Effector memory CD4-positive, alpha-beta T cell (primary cell): Measurements from ENCODE around the gene ZNF423.

Source experiments
- DNase-seq, 3 donors: peaks; one replicate each; pipeline ENCODE4 v3.0.0-alpha.2; 2020
- H3K27ac ChIP-seq: 2 replicates; pipeline ENCODE4 v1.7.0; 2013; ENCODE audit warnings: mild to moderate bottlenecking, low read length, moderate library complexity; ENCODE audit not compliant: insufficient read depth, poor library complexity, severe bottlenecking
- H3K27me3 ChIP-seq: replicated peaks from 2 replicates; pipeline ENCODE4 v1.7.0; 2013; ENCODE audit warnings: mild to moderate bottlenecking, low read length; ENCODE audit not compliant: insufficient read depth, control insufficient read depth, poor library complexity, severe bottlenecking
- H3K36me3 ChIP-seq: 2 replicates; pipeline ENCODE4 v1.7.0; 2013; ENCODE audit warnings: mild to moderate bottlenecking, low read length, moderate library complexity; ENCODE audit not compliant: control insufficient read depth, insufficient read depth
- H3K4me1 ChIP-seq: 2 replicates; pipeline ENCODE4 v1.7.0; 2013; ENCODE audit warnings: low read length, mild to moderate bottlenecking; ENCODE audit not compliant: control insufficient read depth, insufficient read depth, poor library complexity, severe bottlenecking
- H3K4me3 ChIP-seq: 2 replicates; pipeline ENCODE4 v1.7.0; 2013; ENCODE audit warnings: low read length, low read depth, mild to moderate bottlenecking; ENCODE audit not compliant: insufficient read depth, poor library complexity, severe bottlenecking
- H3K9me3 ChIP-seq: 2 replicates; pipeline ENCODE4 v1.7.0; 2013; ENCODE audit warnings: mild to moderate bottlenecking, low read length, moderate library complexity; ENCODE audit not compliant: control insufficient read depth

ZNF423 gene

DNA sequence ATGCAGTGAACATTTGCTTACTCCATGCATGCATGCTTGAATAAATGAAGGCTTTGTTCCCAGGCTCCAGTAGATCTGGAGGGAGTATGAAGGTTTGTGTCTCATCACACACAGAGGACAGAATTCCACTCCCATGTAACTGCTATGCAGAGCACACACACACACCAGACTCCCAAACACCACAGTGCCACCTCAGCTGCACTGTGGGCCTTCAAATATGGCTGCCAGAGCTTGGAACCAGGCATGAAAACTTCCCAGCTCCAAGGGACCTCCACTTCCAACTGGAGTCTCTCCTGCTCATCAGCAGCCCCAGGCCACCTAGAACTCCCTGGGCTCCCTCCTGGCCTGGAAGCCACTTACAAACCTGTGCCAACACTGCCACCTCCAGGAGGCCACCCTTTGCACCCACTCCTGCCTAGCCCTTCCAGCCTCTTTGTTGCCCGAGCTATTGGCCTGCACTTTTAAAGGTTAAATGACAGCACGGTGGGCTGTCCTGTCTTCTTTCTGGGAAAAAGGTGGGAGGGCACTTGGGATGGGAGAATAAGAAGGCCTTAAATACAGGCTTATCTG lies 151.2 kb downstream of the ZNF423 start:
- no peaks in the 10 kb centered on the region for H3K36me3 ChIP-seq
- no peak overlapping the region for H3K4me3 ChIP-seq
- H3K27me3 ChIP-seq: no peaks in the 10 kb centered on the region
- H3K27ac ChIP-seq: no peak overlapping the region
- no peaks in the 10 kb centered on the region for H3K9me3 ChIP-seq
- H3K4me1 ChIP-seq: no peaks in the 10 kb centered on the region
- no peak for DNase-seq

DNA sequence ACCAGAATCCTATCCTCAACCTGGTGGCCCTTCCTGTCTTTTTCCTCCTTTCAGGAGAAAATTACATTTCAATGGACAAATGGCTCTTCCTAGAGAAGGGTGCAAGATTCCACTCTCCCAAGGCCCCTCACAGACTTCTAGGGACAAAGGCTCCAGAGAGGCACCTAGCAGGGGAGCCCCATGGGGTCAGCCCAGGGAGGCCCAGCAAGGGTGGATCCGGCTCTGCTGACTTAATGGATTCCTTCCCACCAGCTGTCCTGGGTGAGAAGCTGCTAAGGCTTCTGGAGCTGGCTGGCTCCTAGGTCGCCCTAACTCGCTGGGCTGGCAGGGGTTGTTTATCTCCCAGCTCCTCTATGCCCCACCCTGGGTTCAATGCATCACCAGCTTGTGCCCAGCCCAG lies 152.4 kb downstream of the ZNF423 start:
- H3K36me3 ChIP-seq: no peaks in the 10 kb centered on the region
- no peak for DNase-seq
- no peaks in the 10 kb centered on the region for H3K9me3 ChIP-seq
- no peak overlapping the region for H3K4me3 ChIP-seq
- H3K4me1 ChIP-seq: no peaks in the 10 kb centered on the region
- H3K27ac ChIP-seq: no peak overlapping the region
- H3K27me3 ChIP-seq: no peaks in the 10 kb centered on the region

DNA sequence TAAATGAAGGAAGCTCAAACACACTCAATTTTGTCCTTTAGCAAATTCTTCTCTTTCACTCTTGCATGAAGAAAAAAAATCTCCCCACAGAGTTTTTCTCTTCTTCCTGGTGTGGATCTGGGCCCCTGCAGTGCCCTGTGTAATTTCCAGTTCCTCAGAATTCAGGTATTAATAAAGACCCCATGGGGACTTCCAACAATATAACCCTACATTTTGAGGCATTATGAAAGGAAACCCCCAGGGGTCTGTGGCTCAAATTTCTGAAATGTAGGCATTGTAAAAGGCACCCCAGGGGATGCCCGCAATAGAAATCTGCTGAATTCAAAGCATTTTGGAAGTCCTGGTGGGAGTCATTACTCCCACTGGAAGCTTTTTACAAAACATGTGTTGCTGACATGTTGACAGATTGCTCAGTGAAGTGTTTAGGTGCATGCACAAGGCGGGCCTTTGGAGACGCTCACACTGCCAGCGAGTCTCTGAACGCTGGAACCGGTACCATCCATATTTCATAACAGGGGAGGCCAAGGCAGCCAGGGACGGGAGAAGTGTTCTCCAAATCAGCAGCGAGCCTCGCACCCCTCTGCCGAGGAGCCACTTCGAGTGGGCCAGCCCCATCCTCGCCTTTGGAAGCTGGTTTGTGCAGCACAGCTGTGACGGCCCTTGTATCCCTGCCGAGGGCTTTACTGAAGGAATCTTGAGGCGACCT lies 154.0 kb downstream of the ZNF423 start:
- DNase-seq: no peak
- Histone ChIP-seq H3K9me3 (no peaks in the 10 kb centered on the region), H3K4me1 (no peaks in the 10 kb centered on the region), H3K27ac (no peak overlapping the region), H3K4me3 (no peak overlapping the region), H3K36me3 (no peaks in the 10 kb centered on the region), H3K27me3 (no peaks in the 10 kb centered on the region)

DNA sequence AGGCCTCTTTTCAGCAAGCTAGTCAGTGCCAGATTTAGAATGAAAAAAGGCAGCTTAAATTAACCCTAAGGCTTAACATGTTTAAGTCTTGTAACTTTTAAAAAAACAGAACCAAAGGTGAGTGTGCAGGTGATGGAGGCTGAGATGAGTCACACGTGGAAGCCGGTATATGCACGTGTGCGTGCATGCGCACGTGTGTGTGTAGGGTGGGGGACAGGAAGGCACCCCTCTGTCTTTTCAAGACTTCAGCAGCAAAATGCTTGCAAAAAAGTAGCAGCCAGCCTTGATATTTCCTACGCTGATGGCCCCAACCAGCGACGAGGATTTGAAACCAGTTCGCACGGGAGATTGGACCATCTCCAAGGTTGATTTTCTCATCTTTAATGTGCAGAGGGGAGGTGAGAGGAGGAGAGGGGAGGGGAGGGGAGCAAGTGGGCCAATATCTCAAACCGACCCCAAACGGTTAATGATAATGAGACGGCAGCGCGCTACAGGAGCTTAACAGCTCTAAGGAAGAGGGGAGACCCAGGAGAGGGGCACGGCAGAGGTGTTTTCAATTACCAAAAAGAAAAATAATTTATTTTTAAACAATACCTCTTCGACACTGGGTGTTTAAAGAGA lies 154.7 kb downstream of the ZNF423 start:
- no peak for DNase-seq
- Histone ChIP-seq H3K36me3 (no peaks in the 10 kb centered on the region), H3K4me3 (no peak overlapping the region), H3K27ac (no peak overlapping the region), H3K4me1 (no peaks in the 10 kb centered on the region), H3K9me3 (no peaks in the 10 kb centered on the region), H3K27me3 (no peaks in the 10 kb centered on the region)

DNA sequence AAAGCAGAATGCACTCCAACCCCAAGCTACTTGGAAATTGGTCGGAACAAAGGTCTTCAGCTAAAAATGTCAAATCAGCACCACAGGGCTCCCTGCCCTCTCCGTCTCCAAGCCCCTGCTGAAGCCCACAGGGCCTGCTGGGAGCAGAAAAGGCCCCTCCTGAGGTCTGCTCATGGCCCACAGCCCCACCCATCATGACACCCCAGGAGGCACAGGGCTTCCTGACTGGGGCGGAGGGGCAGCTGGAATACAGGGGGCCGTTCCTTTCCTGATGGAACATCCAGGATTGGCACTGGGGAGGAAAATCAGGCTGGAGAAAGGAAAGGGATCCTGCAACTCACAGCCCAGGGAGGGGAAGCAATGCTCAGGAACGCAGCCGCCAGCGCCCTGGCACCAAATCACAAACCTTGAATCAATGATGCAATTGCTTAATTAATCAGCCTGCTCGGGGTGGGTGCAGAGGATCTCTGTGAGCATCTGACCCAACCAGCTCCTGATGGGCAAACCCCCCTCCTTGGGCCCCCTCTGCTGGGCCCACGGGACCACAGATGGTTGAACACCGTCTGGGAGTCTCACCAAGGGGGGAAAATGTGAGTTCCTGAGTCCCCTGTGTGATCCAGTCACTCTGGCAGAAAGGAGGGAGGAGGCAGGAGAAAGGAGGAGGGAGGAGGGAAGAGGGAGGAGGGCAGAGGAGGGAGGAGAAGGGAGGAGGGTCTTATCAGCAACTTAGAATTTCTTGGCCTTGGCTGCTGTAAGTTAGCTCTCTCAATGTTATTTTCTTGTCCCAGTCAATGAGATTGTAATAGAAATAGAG lies 155.5 kb downstream of the ZNF423 start:
- Histone ChIP-seq H3K27ac (no peak overlapping the region), H3K9me3 (no peaks in the 10 kb centered on the region), H3K36me3 (no peaks in the 10 kb centered on the region), H3K4me1 (no peaks in the 10 kb centered on the region), H3K27me3 (no peaks in the 10 kb centered on the region), H3K4me3 (no peak overlapping the region)
- DNase-seq: no peak

DNA sequence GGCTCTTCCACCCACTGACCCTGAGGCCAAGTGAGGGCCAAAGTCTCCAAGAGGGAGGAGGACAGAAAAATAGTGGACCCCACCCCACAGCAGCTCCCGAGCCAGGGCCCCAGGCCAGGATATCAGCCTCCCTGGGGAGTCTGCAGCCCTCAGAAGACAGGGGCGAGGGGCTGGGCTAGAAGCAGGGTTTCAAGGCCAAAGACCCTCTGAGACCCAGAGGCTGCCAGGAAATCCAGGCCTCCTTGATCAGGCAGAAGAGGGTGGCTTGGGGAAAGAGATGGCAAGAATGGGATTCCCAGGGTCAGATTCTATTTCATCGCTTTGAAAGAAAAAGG lies 156.1 kb downstream of the ZNF423 start:
- Histone ChIP-seq H3K4me1 (no peaks in the 10 kb centered on the region), H3K27me3 (no peaks in the 10 kb centered on the region), H3K4me3 (no peak overlapping the region), H3K27ac (no peak overlapping the region), H3K36me3 (no peaks in the 10 kb centered on the region), H3K9me3 (no peaks in the 10 kb centered on the region)
- DNase-seq: no peak

DNA sequence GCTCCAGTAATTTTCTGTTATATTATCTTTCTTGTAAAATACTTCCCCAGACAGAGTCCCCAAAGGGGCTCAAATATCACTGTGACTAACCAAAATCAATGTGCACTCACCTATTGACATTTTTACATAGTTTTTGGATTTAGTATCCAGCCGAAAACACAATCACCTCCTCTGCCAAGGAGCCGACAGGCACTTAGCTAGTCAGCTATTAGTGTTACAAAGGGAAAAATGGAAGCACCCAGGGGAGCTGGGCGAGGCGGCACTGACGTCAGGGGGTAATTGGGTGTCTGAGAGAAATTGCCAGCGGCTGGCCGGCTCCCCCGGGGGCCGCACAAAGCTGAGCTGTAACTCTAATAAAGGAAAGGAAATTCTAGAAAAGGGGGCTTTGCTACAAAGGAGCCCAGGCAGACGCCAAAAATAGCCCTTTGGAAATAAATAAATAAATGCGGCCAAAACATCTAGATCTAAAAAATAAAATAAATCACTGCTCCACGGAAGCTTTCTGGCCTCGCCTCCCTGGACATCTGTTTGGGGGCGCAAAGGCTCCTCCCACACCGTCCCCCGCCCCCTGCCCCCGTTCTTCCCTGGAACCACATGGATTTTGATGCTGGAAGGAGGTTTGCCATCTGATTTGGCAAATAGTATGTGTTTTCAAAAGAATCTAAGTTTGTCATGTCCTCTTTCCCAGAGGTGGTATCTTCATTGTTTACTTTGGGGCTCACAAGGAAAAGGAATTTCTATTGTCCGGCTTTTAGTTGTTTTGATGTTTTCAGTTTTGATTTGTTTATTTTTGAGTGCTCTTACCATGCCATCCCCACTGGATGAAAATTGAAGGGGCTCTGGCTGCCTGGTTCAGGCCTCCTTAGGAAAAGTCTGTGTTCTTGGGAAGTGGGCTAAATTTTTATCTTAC lies 156.7 kb downstream of the ZNF423 start:
- DNase-seq: no peak
- Histone ChIP-seq H3K4me3 (no peak overlapping the region), H3K4me1 (no peaks in the 10 kb centered on the region), H3K27me3 (no peaks in the 10 kb centered on the region), H3K27ac (no peak overlapping the region), H3K36me3 (no peaks in the 10 kb centered on the region), H3K9me3 (no peaks in the 10 kb centered on the region)

DNA sequence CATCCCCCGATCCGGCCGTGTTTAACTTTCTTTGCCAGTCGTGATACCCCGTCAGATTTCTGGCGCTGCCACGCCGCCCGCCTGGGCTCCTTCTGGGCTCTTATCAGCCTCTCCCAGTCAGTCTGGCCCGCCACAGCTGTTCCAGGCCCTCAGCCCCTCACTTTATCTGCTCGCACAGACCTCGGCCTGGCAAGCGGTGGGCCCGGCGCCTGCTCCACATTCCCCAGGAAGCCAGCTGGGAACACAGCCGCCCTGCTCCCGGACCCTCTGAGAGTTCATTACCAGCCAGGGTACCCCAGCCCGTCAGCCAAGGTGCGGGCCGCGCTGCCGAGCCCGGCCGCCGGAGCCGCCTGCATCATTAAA lies 157.5 kb downstream of the ZNF423 start:
- no peaks in the 10 kb centered on the region for H3K9me3 ChIP-seq
- no peak overlapping the region for H3K27ac ChIP-seq
- DNase-seq: no peak
- no peak overlapping the region for H3K4me3 ChIP-seq
- no peaks in the 10 kb centered on the region for H3K27me3 ChIP-seq
- no peaks in the 10 kb centered on the region for H3K36me3 ChIP-seq
- no peaks in the 10 kb centered on the region for H3K4me1 ChIP-seq

DNA sequence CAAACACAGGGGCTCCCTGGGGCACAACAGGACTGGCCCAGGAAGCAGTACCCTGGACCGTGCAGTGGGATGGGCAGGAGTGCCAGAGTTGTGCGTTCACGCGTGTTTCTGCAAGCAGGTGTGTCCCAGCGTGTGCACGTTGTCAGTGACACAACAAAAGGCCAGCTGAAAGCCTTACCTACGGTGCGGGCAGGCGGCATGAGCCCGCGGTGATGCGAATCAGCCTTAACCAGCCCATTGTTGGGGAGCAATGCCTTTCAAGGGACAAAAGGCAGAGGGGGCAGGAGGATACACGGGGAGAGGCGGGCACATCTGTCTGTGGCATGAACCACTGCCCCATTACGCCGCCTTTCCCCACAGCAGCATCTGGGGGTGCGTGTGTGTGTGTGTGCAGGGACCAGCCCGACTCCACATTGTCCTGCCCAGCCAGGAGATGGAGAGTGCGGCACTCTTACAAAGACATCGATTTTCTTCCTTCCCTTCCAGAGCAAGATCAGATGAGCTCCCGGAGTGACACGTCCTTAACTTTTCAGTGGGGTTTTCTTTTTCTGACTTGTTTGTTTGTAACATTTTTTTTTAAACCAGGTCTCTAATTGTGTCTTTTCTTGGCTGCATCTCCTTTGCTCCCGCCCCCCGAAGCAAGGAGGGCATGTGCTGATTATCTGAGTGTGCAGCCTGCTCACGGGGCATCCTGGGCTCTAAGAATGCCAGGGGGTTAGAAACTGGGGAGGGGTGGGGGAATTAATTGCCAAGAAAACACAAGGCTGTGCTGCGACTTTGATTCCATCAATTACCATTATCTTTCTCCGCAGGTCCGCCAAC lies 158.1 kb downstream of the ZNF423 start:
- Histone ChIP-seq H3K9me3 (no peaks in the 10 kb centered on the region), H3K4me1 (no peaks in the 10 kb centered on the region), H3K4me3 (no peak overlapping the region), H3K36me3 (no peaks in the 10 kb centered on the region), H3K27me3 (no peaks in the 10 kb centered on the region), H3K27ac (no peak overlapping the region)
- no peak for DNase-seq
